ENCODE results near the gene CDK14.

- TF ChIP-seq CTCF (IDR thresholded peaks at IDR 0.05; ENCODE audit: low read length) (no peak), EZH2phosphoT487 (IDR thresholded peaks at IDR 0.05; ENCODE audit: low read length) (no peak), EZH2 (optimal IDR thresholded peaks at IDR 0.05; ENCODE audit: low read depth, low read length) (no peak)
These were observed 127.7 kb downstream of the CDK14 start for GRCh38 chr7:90723866-90724265.
